Ovary (tissue), 3 donors: Measurements from ENCODE around the gene COL6A3.

Experiments
- CTCF ChIP-seq, 3 donors: fragments of 450-650 bp in 2 of 3; fragments of 200-600 bp in 1 of 3; IDR thresholded peaks; one replicate each; pipeline versions ENCODE4 v1.5.1 to v1.8.0; 2016 to 2022; ENCODE audit warnings: antibody characterized with exemption in 3 of 3, mild to moderate bottlenecking in 1 of 3
- POLR2A ChIP-seq: fragments of 450-650 bp; IDR thresholded peaks from one replicate; pipeline ENCODE4 v1.6.1; 2017; ENCODE audit warnings: antibody characterized with exemption, mild to moderate bottlenecking, moderate library complexity
- donor health status: DM: no; HTN: no; CAD: no.

GRCh38 chr2:237307474-237307873, 106.5 kb downstream of the COL6A3 start:
- TF ChIP-seq CTCF (IDR thresholded peaks at IDR 0.05) = no peak
- TF ChIP-seq POLR2A = no peak
